K562 (cell line): ENCODE results near the gene TCF25. TPM values are rescaled to one million over a fixed set of nuclear protein-coding genes. Genes with fewer than 3 reads are reported as not detected.

Experiments used
- BRCA1 ChIP-seq, 2 experiments: fragments of 450-650 bp in 1 of 2; sonication (generic) in 1 of 2; formaldehyde crosslinking in 1 of 2; IDR thresholded peaks; 2 replicates each; pipeline versions ENCODE4 v1.5.0 to v1.6.1; 2017 to 2020; ENCODE audit warnings: mild to moderate bottlenecking in 1 of 2, missing genetic modification reagents in 1 of 2
- BRD4 ChIP-seq: fragments of 200-600 bp; sonication (generic); IDR thresholded peaks from 2 replicates; pipeline ENCODE4 v1.6.1; 2017; ENCODE audit warnings: inconsistent platforms
- CBFA2T2 ChIP-seq: fragments of 450-650 bp; conservative IDR thresholded peaks from 2 replicates; pipeline ENCODE4 v1.6.1; 2017; ENCODE audit warnings: mild to moderate bottlenecking
- CHD2 ChIP-seq: IDR thresholded peaks from 2 replicates; pipeline ENCODE4 v1.6.1; 2011; ENCODE audit warnings: low read depth, low read length
- DNMT1 ChIP-seq: fragments of 450-650 bp; IDR thresholded peaks from 2 replicates; pipeline ENCODE4 v1.6.1; 2016; ENCODE audit warnings: antibody characterized with exemption, mild to moderate bottlenecking
- ELF4 ChIP-seq: fragments of 450-650 bp; formaldehyde crosslinking; IDR thresholded peaks from 2 replicates; pipeline ENCODE4 v1.4.0; 2022; ENCODE audit warnings: missing genetic modification characterization
- EZH2 ChIP-seq: IDR thresholded peaks from 2 replicates; pipeline ENCODE4 v1.6.1; 2012; ENCODE audit warnings: low read depth, mild to moderate bottlenecking, inconsistent platforms, low read length, borderline replicate concordance
- FIP1L1 ChIP-seq: fragments of 200-400 bp; formaldehyde crosslinking; IDR thresholded peaks from 2 replicates; pipeline ENCODE4 v1.6.1; 2018; ENCODE audit warnings: mild to moderate bottlenecking, low read depth, low read length; ENCODE audit not compliant: poor library complexity, severe bottlenecking
- HNRNPL ChIP-seq: fragments of 200-400 bp; formaldehyde crosslinking; IDR thresholded peaks from 2 replicates; pipeline ENCODE4 v1.6.1; 2017; ENCODE audit warnings: low read depth, mild to moderate bottlenecking, low read length
- KHSRP ChIP-seq: fragments of 450-650 bp; IDR thresholded peaks from 2 replicates; pipeline ENCODE4 v1.6.1; 2017
- MCM2 ChIP-seq: fragments of 450-650 bp; IDR thresholded peaks from 2 replicates; pipeline ENCODE4 v1.6.1; 2017; ENCODE audit warnings: low read depth, mild to moderate bottlenecking
- MECOM ChIP-seq: fragments of 250-450 bp; sonication (Bioruptor Pico); IDR thresholded peaks from 2 replicates; pipeline ENCODE4 v1.8.0; 2022; ENCODE audit warnings: inconsistent platforms
- MYBL2 ChIP-seq, 2 experiments: fragments of 450-650 bp in 1 of 2; sonication (generic) in 1 of 2; formaldehyde crosslinking in 1 of 2; IDR thresholded peaks; 2 replicates each; pipeline versions ENCODE4 v1.6.1 to v1.8.1; 2017 to 2022; ENCODE audit warnings: borderline replicate concordance in 1 of 2, inconsistent platforms in 1 of 2, low read depth in 1 of 2, mild to moderate bottlenecking in 1 of 2, missing genetic modification reagents in 1 of 2, moderate library complexity in 1 of 2
- NCOA6 ChIP-seq: fragments of 450-650 bp; IDR thresholded peaks from 2 replicates; pipeline ENCODE4 v1.6.1; 2017; ENCODE audit warnings: mild to moderate bottlenecking
- PHF20 ChIP-seq: fragments of 450-650 bp; IDR thresholded peaks from 2 replicates; pipeline ENCODE4 v1.6.1; 2018; ENCODE audit not compliant: partially characterized antibody
- SMAD3 ChIP-seq: fragments of 450-650 bp; formaldehyde crosslinking; conservative IDR thresholded peaks from 2 replicates; pipeline ENCODE4 v1.4.0; 2020; ENCODE audit warnings: mild to moderate bottlenecking
- TAL1 ChIP-seq: fragments of 450-650 bp; IDR thresholded peaks from 2 replicates; pipeline ENCODE4 v1.6.1; 2016; ENCODE audit warnings: mild to moderate bottlenecking
- VEZF1 ChIP-seq: fragments of 200-800 bp; sonication (Bioruptor generic); IDR thresholded peaks from 2 replicates; pipeline ENCODE4 v1.6.1; 2017; ENCODE audit warnings: missing genetic modification characterization, missing compliant biosample characterization
- ZNF175 ChIP-seq: fragments of 200-800 bp; sonication (Bioruptor generic); IDR thresholded peaks from 2 replicates; pipeline ENCODE4 v1.6.1; 2016; ENCODE audit warnings: low read depth, mild to moderate bottlenecking, missing genetic modification characterization, missing compliant biosample characterization
- ZNF354B ChIP-seq: fragments of 250-450 bp; sonication (Bioruptor Pico); IDR thresholded peaks from 2 replicates; pipeline ENCODE4 v1.4.0; 2020
- ZNF507 ChIP-seq: conservative IDR thresholded peaks from 2 replicates; pipeline ENCODE4 v1.6.1; 2017; ENCODE audit warnings: missing genetic modification characterization, missing compliant biosample characterization
- ZNF644 ChIP-seq: fragments of 200-800 bp; sonication (Bioruptor generic); IDR thresholded peaks from 2 replicates; pipeline ENCODE4 v1.6.1; 2016; ENCODE audit warnings: low read depth, missing genetic modification characterization, missing compliant biosample characterization
- ZNF699 ChIP-seq: fragments of 250-450 bp; sonication (Bioruptor Pico); IDR thresholded peaks from 2 replicates; pipeline ENCODE4 v1.8.0; 2021; ENCODE audit warnings: mild to moderate bottlenecking, moderate library complexity; ENCODE audit not compliant: insufficient replicate concordance
- ZNF717 ChIP-seq: fragments of 250-450 bp; sonication (Bioruptor Pico); IDR thresholded peaks from 2 replicates; pipeline ENCODE4 v1.5.0; 2021
- ZSCAN29 ChIP-seq: fragments of 450-650 bp; IDR thresholded peaks from 2 replicates; pipeline ENCODE4 v1.6.1; 2017
- ZSCAN32 ChIP-seq: fragments of 450-650 bp; formaldehyde crosslinking; IDR thresholded peaks from 2 replicates; pipeline ENCODE4 v1.4.0; 2020; ENCODE audit warnings: mild to moderate bottlenecking, moderate library complexity
- polyA plus RNA-seq, 8 experiments: library from polyadenylated mRNA; depleted of rRNA in 4 of 8; stranded (reverse) in 5 of 8; unstranded in 3 of 8; fragments of >200 nt; fragmentation: Nextera tagmentation in 2 of 8; fragmentation: Illumina TruSeq in 1 of 8; extraction: Ambion mirVana in 2 of 8; extraction: Trizol in 1 of 8; gene quantifications; 2 replicates each; pipeline versions ENCODE4 v1.2.1 to v1.2.3, GENCODE V29; 2011 to 2014; ENCODE audit warnings: inconsistent platforms in 1 of 8, missing spikeins in 1 of 8
- total RNA-seq, 7 experiments: library from RNA; depleted of rRNA in 6 of 7; stranded (reverse); fragments of >200 nt in 6 of 7; fragmentation: Illumina TruSeq in 2 of 7; extraction: Trizol in 2 of 7; gene quantifications; 2 replicates each; pipeline versions ENCODE4 v1.2.1 to v1.2.3, GENCODE V29; 2011 to 2021; ENCODE audit warnings: low replicate concordance in 1 of 7
- TF ChIP-seq, protein P1 (sequence below): fragments of 250-450 bp; sonication (Bioruptor Pico); IDR thresholded peaks from 2 replicates; pipeline ENCODE4 v1.8.0; 2022; ENCODE audit warnings: inconsistent platforms, mild to moderate bottlenecking, moderate library complexity, borderline replicate concordance
- TF ChIP-seq, protein P2 (sequence below): sonication (generic); formaldehyde crosslinking; IDR thresholded peaks from 2 replicates; pipeline ENCODE4 v1.9.0; 2022; ENCODE audit warnings: mild to moderate bottlenecking, missing genetic modification reagents

TCF25 gene
- total and polyA plus RNA-seq, 9 of the 15 experiments (the other 6 are each of a cell fraction or from before 2014, with no cell fraction given) = 9.0 to 154 (median 83.8) TPM

DNA sequence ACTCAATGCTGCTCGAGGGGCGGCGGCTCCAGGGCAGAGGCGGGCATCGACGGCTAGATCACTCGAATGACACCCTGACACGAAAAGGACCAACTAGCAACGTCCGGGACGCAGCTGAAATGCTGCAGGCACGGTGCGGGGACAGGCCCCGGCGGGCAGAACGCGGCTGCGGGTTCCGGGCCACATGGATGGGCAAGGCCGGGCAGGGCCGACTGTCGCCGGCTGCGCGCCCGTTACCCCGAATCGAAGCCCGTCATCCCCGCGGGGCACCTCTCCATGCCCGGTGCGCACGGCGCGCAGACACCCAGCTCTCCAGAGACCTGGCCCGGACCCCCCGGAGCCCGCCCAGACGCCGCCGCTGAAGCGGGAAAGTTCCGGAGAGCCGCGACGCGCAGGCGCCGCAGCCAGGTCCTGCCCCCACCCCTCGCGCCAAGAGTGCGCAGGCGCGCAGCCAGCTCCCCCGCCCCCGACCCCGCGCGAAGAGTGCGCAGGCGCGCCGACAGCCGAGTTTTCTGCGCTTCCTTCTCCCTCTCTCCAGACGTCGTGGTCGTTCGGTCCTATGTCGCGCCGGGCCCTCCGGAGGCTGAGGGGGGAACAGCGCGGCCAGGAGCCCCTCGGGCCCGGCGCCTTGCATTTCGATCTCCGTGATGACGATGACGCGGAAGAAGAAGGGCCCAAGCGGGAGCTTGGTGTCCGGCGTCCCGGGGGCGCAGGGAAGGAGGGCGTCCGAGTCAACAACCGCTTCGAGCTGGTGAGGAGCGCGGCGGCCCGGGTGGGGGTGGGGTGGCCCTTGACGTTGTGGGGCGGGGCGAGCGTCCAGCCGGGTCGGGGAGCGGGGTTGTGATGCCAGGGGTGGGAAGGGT is at the start of gene TCF25 (continued):
- TF ChIP-seq CHD2 = no peak
- TF ChIP-seq, protein P1, sequence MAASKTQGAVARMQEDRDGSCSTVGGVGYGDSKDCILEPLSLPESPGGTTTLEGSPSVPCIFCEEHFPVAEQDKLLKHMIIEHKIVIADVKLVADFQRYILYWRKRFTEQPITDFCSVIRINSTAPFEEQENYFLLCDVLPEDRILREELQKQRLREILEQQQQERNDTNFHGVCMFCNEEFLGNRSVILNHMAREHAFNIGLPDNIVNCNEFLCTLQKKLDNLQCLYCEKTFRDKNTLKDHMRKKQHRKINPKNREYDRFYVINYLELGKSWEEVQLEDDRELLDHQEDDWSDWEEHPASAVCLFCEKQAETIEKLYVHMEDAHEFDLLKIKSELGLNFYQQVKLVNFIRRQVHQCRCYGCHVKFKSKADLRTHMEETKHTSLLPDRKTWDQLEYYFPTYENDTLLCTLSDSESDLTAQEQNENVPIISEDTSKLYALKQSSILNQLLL (CRISPR knock-in tag) = no peak
- peak; percentile 54 for TF ChIP-seq FIP1L1
- no peak for TF ChIP-seq ZSCAN29
- TF ChIP-seq MCM2 = no peak
- no peak for TF ChIP-seq ZSCAN32 (CRISPR knock-in tag)
- TF ChIP-seq, protein P2, sequence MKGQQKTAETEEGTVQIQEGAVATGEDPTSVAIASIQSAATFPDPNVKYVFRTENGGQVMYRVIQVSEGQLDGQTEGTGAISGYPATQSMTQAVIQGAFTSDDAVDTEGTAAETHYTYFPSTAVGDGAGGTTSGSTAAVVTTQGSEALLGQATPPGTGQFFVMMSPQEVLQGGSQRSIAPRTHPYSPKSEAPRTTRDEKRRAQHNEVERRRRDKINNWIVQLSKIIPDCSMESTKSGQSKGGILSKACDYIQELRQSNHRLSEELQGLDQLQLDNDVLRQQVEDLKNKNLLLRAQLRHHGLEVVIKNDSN = 0 out of 2 replicates have a peak, but pooled peaks have one; percentile 22
- TF ChIP-seq SMAD3 (CRISPR knock-in tag) = no peak
- TF ChIP-seq BRCA1 (IDR thresholded peaks at IDR 0.05) = no peak
- TF ChIP-seq BRCA1 (CRISPR knock-in tag; IDR thresholded peaks at IDR 0.05) = no peak
- no peak for TF ChIP-seq CBFA2T2
- TF ChIP-seq ZNF717 (CRISPR knock-in tag) = no peak
- TF ChIP-seq ZNF644 (tag) = no peak
- peak; percentile 83; the same call in 1 of the 2 replicates for TF ChIP-seq HNRNPL
- no peak for TF ChIP-seq TAL1
- TF ChIP-seq ZNF699 (CRISPR knock-in tag) = no peak
- TF ChIP-seq ZNF175 (CRISPR knock-in tag) = peak; percentile 56; the same call in 1 of the 2 replicates
- no peak for TF ChIP-seq ELF4 (CRISPR knock-in tag)
- TF ChIP-seq DNMT1 = no peak
- TF ChIP-seq KHSRP = no peak
- TF ChIP-seq ZNF354B (CRISPR knock-in tag) = no peak
- peak; percentile 86 for TF ChIP-seq VEZF1 (CRISPR knock-in tag)
- TF ChIP-seq MYBL2 (IDR thresholded peaks at IDR 0.05; ENCODE audit: low read depth) = no peak
- no peak for TF ChIP-seq MYBL2 (CRISPR knock-in tag; IDR thresholded peaks at IDR 0.05; ENCODE audit: borderline replicate concordance)
- no peak for TF ChIP-seq ZNF507
- TF ChIP-seq NCOA6 = peak; percentile 88
- TF ChIP-seq MECOM = no peak
- peak; percentile 72 for TF ChIP-seq PHF20
- TF ChIP-seq BRD4 = peak; percentile 80; the same call in 1 of the 2 replicates
- no peak for TF ChIP-seq EZH2
